ENCODE measurements around the gene MAPKBP1.

Gene MAPKBP1

DNA sequence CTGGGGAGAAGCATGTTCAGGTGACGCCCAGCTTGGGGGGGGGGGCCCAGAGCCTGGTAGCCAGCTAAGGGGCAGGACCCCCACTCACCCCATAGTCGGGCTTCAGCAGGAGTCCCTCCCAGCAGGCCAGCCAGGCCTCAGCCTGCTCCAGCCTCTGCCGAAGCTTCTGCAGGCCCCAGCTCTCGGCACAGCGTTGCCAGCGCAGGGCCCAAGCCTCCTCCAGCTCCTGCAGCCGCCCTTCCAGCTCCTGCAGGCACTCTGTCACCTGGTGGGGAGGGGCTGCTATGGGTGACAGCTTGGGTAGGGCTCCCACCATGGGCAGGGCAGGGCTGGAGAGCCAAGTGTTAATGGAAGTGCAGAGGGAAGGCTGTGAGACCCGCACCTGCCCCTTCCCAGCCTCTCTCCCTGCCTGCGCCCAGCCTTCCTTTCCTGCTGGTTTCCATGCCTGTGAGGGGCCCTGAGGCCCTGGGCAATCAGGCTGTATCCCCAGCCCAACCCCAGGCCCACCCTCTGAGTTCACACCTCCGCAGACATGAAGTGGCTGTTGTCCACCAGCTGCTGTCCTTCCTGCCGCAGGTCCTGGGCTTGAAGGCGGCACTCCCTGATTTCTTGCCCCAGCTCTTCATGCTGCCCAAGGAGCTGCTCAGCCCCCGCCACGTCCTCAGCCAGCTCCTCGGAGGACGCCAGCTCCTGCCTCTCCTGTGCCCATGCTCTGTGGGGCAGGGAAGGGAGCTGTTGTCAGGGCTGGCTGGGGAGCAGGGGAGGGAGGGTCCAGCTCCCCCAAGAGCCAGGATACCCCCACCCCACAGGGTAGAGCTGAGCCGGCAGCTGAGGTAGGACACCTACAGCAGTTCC lies 78.7 kb downstream of the MAPKBP1 start:
- no peak for DNase-seq

DNA sequence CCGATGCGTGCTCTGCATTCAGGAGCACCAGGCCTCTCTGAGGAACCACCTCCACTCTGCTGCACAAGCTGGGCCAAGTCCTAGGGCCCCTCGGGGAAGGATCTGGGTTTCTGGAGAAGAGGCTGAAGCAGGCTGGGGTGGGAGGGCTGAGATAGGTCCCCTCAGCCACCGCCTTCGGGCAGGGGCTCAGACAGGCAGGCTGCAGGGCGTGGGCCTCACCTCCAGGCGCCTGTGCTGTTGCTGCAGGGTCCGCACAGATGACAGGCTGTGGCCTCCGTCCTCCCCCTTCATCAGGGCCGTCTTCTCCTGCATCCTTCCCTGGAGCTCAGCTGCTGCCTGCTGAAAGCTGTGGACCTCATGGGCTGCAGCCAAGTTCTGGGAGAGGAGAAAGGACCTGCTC lies 79.5 kb downstream of the MAPKBP1 start:
- no peak for DNase-seq

DNA sequence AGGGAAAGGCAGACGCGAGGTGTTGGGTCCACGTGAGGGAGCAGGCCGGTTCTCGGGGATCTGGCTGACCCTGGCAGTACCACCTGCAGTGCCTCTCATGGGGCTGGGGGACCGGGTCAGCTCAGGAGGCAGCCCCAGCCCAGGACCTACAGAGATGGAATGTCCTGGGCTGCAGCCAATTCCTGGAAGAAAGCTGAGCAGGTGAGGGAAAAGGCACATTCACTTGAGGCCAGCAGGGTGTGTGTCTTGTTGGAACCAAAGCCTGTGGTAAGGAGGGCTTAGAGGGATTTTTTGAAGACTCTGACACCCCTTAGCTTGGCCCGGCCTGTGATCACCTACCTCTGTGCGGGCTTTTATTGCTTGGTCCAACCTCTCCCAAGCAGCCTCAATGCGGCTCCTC lies 80.2 kb downstream of the MAPKBP1 start:
- no peak for DNase-seq

DNA sequence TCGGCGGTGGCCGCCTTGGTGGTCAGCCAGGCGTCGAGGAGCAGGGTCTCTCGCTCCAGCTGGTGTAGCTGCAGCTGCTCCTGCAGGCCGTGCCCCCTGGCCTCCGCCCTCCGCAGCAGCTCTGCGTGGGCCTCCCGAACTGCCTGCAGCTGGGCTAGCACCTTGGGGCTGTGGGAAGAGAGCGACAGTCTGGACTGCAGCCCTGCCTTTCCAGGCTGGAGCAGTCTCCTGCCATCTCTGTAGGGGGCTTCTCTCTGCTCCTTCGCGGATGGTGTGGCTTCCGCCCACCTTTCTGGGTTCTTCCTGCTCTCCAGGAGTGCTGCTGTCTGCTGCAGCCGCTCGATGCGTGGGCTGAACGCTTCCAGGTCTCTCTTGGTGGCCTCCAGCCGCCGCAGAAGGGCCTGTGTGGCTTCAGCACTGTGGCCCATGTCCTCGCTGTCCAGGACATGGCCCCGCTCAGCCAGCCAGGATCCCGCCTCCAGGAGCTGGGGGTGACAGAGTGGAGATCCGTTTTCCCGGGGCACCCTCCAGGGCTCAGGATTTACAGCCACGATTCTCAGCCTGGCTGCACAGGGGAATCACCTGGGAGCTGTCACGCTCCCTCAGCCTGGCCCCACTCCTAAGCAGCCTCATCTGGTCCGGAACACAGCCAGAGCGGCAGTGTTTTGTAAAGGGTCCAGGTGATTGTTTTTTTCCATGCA lies 81.1 kb downstream of the MAPKBP1 start:
- no peak for DNase-seq

DNA sequence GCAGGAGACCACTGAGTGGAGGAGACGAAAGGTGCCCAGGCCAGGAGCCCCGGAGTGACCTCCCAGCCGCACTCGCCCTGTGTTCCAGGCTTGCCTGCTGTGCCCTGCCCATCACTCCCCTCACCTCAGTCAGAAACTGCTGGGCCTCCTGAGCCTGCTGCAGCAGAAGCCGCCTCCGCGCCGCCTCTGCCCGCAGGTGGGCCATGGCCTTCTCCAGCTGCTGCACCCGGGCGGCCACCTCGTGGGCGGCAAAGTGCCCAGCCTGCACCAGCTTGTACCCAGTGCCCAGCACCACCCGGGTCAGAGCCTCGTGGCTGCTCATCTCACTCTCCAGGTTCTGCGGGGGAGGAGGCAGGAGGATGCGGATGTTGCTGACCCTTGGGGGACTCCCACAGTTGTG lies 82.0 kb downstream of the MAPKBP1 start:
- DNase-seq = no peak

DNA sequence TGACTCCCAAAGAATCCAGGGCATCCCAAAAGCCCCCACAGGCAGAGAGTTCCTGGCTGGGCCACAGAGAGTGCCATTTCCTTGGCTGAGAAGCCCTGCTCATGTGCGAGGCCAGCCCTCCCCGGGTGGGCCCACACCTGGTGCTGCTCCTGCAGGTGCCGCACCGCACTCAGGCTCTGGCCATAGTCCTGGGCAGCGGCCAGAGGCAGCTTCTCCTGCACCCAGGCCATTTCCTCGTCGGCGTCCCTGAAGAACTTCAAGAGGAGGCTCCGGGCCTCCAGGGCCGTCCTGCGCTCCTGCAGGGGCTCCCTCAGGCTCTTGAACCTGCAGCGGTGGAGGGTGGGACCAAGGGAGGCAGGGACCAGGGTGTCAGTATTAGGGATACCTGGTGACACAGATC lies 82.4 kb downstream of the MAPKBP1 start:
- no peak for DNase-seq

DNA sequence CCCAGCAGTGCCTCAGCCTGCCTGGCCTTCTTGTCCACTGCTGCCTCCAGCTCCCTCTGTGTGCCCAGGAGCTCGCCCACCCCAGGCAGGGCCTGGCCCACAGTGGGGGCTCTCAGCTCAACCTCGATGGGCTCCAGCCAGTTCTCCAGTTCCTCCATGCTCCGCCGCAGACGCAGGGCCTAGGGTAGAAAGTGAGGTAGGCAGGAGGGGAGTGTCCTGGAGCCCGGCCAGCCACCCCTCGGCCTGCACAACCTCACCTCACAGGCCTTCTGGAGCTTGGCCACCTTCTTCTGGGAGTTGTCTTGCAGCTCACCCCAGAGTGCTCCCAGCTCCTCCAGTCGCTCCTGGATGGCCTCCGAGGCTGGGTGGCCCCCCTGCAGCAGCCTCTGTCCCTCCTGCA lies 83.0 kb downstream of the MAPKBP1 start:
- DNase-seq = no peak

DNA sequence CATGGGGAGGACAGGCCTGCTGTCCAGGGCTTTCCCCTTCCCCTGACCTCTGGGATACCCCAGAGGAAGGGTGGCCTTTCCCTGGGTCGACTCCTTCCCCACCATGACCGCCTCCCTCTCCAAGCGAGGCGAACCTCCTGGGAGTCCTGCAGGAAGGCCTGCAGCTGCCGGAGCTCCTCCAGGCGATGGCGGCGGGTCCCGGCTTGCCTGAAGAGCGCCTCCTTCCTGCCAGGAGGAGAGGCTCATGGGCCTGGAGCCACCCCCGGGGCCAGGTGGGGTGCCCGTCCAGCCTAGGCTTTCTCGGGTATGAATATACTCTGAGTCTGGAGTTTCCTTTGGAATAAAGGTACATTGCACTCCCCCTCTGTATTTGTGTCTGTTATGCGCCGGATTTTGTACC lies 84.5 kb downstream of the MAPKBP1 start:
- DNase-seq = no peak

DNA sequence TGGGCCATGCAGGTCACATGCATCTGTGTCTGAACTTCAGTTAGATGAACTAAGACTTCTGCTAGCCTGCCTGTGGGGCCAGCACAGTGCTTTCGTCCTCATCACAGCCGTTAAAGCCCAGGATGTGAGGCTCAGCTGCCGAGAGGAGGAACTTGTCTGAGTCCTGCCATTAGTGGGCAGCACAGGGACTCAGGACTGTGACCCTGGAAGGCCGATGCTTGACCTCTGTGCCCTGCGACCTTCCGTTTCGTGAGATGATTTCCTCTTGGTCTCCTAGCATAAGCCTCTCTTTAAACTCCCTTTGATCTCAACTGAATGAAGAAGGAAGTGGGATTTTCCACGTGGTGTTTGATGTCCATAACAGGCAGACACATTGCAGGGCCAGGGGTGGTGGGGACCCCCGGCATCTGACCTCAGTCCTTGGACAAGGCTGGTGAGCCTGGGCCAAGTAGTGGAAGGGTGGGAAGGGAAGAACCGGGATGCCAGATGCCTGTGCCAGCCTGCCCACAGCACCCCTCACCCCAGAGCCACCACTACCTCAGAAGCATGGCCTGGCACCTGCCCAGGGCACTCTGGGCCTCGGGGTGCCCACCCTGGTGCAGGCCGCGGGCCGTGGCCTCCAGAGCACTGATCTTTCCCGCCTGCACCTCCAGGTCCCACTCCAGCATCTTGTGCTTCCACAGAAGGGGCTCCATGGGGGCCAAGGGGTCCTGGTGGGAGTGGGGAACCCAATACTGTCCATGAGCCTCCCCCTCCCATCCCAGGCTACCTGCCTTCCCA lies 86.0 kb downstream of the MAPKBP1 start:
- DNase-seq = no peak

DNA sequence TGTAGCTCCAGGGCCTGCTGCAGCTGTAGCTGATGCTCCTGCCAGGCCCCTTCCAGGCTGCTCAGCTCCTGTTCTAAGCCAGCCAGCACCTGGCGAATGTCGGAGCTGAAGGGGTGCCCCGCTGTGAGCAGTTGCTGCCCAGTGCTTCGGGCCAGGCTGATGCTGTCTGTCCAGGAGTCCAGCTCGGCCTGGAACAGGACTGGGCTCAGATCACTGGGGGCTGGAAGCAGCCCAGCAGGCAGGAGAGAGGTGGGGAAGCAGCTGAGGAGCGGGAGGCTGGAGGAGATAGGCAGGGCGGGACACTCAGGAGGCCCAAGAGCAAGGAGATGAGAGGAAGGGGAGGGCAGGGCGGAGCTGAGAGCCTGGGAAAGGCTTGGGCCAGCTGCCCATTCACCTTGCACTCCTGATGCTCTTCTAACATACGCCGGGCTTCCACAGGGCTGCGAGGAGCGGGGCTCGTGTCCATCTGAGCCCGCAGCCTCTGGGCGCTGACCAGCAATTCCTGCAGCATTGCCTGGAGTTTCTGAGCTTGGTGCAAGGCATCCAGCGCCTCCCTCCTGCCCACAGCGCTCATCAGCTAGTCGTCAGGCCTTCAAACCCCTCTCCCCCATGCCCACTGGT lies 87.6 kb downstream of the MAPKBP1 start:
- DNase-seq = no peak

DNA sequence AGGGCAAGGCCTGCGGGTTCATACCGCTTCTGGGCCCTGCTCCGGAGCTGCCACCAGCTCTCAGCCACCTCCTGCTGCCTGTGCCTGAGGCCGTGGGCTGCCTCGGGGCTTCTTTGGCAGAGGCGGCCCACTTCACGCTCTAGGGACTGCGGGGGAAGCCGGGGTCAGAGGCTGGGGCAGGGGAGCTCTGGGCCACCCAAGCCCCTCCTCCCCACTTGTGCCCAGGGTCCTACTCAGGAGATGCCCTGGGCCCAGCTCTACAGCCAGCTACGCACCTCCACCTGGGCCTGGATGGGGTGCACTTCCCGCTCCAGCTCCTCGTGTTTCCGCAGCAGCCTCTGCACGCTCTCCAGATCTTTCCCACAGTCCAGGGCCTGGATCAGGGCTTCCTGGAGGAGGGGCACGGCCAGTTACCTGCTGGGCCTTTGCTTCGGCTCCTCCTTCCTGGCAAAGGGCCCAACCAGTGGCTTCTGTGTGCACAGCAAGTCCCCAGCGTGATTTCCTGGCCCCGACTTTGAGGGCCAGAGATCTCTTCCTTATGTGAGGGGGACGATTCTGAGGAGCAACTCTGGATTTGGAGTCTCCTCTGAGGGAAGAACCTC lies 88.3 kb downstream of the MAPKBP1 start:
- DNase-seq = peak; percentile 17

DNA sequence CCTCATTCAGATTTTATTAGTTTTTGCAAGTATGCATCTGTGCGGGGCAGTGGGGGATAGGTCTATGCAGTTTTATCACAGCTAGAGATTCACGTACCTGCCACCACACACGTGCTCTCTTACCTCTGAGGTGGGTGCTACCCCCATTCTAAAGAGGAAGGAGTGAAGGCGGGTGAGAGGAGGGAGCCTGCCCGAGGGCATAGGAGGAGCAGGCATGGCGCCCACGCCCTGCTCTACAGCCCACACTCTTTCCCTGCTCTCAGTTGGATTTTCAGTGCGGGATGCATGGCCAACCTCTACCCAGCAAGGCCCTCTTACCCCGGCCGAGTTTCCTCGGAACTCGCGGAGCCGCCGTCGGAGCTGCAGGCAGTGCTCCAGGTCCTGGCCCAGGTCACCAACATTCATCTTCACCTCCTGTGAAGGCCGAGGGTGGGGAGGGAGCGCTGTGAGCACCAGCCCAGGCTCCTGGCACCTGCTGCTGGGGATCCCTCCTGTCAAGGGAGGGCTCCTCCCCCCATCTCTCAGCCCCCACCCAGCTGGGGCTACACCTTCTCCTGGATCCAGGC lies 91.3 kb downstream of the MAPKBP1 start:
- DNase-seq = no peak

DNA sequence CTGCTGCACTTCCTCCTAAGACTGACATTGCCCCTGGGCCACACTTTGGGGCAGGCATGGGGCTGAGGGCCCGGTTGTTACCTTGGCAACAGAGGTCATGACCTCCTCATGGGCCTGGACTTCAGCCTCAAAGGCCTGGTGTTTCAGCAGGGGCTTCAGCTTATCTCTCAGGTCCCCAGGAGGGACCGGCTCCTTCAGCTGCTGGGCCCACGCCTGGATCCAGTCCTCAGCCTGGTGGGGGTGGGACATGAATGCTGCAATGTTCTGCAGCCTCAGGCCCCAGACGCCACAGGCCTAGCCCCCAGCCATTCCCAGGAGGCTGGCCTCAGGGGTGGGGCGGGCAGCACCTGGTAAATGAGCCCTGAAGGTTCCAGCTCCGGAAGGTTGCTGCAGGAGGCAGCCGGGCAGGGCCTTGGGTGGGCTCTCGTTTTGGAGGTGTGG lies 92.0 kb downstream of the MAPKBP1 start:
- DNase-seq = no peak

DNA sequence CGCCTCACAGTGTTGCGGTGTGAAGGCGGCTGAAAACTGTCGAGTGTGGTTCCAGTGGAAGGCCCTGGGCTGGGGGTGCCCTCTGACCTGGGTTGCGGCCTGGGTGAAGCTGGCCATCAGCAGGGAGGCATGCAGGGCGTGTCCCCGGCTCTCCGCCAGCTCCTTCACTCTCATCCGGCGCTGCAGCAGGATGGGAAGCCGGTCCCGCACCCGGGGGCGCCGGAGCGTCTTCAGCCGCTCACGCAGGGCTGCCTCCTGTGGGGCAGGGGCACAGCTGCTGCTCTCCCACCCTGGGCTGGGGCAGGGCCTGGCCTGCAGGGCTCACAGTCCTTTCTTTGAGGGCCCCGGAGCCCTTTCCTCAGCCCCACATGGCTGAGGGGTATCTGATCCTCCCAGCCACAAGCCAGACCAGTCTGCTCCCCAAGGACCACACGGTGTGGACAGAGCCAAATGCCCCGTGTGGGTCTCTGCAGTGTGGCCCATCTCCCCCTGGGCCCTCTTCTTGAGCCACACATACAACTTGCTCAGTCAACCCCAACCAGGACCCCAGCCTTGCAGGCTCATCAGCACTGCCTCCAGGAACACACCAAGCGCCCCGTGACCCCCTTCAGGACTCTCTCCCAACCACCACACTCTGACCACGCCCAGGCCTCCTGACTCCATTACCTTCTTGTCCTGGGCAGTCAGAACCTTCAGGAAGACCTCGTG lies 92.7 kb downstream of the MAPKBP1 start:
- no peak for DNase-seq

DNA sequence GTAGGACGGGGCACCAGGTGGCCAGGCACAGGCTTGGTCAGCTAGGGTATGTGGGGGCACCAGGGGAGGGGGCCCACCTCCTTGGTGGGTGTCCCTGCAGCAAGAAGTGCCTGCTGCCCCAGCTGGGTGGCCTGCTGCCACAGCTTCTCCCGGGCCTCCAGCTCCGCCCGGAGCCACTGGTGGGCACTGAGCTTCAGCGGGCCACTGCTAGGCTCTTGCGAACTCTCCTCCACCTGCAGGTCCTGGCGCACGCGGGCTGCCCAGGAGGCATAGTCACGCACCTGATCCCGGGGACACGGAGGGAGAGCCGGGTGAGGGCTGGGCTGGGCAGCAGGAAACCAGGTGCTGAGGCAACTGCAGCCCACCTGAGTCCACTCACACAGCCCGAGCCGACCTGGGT lies 94.0 kb downstream of the MAPKBP1 start:
- no peak for DNase-seq

DNA sequence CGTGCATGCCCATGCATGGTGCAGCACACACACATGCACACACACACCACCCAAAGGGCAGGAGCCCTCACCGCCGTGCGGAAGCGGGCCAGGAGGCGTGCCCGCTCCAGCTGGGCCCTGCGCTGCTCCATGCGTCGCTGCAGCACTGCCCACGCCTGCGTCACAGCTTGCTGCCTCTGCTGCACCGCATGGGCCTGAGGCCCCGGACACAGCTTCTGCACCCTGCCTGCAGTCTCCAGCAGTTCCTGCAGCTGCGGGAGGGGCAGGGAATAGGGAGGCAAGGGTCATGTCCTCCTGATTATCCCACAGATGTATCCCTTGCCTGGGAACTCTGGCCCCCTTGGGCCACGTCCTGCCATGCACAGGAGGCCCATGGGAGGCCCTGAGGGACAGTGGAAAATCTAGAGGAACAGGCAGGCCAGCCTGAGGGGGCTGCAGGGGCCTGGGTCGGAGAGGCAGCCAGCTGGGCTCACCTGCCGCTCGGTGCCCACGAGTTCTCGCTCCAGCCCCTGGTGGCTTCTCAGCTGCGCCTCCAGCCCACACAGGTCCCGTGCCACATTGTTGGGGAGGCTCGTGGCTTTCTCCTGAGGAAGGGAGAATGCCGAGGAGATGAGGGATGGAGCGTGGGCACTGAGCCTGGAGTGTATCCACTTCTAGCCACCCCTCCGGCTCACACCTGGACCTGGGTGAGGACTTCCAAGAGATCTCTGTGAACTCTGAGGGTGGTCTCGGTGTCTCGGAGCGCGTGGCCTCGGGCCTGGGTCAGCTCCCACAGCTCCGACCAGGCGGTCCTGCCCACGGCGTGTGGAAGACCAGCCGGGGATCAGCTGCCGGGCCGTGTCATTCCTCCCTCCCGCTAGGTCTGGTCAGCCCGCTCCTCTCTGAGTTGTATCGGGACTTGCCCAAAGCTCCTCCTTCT lies 95.7 kb downstream of the MAPKBP1 start:
- no peak for DNase-seq

DNA sequence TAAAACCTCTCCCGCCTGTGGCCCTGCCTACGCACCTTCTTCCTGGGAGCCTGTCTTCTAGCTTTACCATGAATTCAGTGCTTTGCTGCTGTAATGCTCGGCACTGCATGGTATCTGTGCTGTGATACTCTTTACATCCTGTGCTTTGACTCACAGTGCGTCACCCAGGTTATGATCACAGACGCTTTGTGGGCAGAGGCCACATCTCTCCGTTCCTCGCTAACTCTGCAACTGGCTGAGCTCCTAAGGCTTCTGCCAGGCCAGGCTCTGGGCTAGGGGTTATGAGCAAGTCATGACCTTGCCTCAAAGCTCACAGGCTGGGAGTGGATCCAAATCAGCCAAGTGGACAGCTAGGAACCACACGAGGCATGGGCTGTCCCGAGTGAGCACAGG lies 96.4 kb downstream of the MAPKBP1 start:
- DNase-seq = no peak

DNA sequence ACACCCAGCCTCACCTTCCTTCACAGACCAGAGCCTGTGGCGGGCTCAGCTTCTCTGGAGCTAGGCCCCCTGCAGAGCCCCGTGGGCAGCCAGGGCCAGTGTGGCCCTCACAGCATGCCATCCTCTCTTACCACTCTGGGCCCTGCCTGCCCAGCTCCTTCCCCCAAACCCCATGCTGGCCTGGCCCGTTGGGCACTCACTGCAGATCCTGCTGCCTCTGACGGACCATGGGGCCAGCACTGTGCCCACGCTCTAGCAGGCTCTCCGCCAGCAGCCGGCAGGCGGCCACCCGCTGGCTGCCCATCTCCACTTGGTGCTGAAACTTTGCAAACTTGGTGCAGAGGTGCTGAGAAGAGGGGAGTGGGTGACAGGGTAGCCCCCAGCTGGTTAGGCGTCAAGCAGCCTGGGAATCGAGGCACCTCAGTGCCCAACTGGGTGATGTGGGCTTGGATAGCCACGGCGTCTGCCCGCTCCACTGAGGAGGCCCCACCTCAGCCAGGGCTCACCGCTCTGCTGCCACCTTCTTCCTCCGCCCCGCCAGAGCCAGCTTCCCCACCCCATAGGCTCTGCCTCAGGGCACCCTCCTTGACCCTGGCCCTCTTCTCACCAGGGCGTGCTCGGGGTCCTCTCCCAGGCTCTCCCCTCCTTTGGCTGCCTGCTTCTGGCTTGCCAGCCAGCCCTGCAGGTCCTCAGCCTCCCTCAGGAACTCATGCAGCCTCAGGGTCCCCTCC lies 97.1 kb downstream of the MAPKBP1 start:
- no peak for DNase-seq

DNA sequence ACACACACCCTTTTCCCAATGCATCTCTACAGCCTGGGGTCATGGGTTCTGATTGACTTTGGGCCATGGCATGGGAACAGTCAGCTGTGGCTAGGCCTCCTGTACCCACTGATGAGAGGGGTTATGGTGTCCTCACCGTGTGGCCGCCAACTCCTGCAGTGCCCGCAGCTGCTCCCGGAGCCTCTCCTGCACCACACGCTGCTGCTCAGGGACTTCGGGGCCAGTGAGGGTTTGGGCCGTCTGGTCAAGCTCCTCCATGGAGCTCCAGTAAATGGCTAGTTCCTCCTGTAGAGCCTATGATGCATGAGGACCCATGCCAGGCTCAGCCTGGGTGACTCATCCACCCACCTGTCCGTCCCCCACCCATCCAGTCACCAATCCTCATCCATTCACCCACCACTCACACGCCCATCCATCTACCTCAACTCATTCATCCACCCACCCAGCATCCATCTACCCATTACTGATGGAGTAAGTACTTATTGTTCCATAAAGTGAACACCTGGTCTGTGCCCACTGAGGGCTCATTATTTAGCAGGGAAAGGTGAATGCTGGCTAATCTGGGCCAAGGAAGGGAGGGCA lies 98.0 kb downstream of the MAPKBP1 start:
- no peak for DNase-seq

DNA sequence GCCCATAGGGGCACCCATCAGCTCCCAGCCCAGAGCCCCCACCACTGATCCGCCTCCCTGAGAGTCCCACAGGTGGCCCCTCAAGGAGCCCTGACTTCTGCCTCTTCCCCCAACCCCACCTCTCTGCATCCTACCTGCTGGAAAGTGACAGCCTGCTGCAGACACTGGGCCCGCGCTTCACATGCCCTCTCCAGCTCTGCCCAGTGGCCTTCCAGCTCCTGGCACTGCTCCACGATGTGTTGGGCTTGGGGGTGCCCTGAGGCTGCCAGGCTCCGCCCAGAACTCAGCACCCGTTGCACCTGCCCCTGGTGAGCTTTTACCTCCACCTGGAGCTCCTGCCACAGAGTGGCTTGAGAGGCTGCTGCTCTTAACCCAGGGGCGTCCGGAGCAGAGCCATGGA lies 99.4 kb downstream of the MAPKBP1 start:
- DNase-seq = no peak

Data from NCI-H146 (cell line).